Activated gamma-delta T cell treated with Interleukin-2 at 50 U/mL for 16 hours (primary cell): ENCODE results near the gene PALD1.

ENCODE experiments used
- DNase-seq: peaks from one replicate; pipeline ENCODE4 v3.0.0-alpha.2; 2020

The PALD1 gene

GRCh38 chr10:70458329-70459060 is 20.1 kb upstream of the PALD1 start:
- peak; percentile 19 for DNase-seq

DNA sequence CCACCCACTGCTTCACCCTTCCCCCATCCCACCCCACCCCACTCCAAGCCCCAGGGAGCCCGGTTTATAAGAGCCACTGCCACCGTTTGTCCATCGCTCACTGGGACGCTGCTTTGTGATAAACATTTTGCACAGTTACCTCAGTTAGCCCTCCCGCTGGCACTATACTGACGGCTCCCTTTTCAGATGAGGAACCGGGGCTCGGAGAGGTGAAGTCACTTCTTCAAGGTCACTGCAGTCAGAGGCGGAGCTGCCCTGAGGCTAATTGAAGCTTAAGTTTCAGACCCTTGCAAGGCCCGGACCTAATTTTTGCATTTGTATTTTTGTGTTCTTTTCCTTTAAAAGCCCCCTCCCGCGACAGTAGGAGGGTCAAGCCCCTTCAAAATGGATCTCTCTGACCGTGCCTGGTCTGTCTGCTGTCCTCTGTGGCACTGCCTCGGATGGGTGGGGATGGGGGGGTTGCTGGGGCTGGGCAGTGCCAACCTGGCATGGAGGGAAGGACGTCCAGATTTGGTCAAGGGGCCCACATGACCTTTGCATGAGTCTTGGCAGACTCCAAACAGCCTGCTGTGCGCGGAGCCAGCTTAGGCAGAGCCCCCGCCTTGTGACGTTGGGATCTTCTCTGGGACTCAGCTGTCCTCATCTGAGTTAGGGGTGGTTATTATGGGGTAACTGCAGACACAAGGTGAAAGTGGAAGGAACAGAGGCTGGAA is 19.4 kb upstream of the PALD1 start:
- no peak for DNase-seq

DNA sequence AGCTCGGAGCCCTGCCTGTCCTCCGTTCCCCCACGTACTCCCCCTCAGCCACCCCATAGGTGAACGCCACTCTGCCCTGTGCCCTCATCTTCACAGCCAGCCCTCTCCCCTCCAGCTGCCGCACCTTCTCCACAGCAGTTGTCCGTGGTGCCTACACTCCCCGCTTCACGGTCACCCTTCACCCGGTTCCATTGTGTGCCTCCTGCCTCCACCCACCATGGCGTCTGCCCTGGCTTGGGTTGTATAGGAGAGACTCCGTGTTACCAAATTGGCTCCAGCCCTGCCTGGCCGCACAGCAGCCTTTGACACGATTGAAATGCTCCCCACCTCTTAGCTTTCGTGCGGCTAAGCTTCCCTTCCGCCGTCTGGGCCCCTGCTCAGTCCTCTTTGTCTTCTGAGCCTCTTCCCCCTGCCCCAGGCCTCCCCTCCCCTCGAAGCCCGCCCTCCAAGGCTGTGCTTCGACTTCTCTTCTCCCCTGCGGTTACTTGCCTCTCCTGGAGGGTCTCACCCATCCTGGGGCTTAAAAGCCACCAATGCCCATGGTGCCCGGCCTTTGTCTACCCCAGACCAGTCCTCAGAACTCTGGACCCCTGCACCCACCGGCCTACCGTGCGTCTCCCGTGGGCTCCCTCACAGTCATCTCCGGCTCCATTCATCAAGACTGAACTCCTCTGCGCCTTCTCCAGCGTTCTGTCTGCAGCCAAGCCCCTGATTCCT is 18.6 kb upstream of the PALD1 start:
- DNase-seq = no peak

DNA sequence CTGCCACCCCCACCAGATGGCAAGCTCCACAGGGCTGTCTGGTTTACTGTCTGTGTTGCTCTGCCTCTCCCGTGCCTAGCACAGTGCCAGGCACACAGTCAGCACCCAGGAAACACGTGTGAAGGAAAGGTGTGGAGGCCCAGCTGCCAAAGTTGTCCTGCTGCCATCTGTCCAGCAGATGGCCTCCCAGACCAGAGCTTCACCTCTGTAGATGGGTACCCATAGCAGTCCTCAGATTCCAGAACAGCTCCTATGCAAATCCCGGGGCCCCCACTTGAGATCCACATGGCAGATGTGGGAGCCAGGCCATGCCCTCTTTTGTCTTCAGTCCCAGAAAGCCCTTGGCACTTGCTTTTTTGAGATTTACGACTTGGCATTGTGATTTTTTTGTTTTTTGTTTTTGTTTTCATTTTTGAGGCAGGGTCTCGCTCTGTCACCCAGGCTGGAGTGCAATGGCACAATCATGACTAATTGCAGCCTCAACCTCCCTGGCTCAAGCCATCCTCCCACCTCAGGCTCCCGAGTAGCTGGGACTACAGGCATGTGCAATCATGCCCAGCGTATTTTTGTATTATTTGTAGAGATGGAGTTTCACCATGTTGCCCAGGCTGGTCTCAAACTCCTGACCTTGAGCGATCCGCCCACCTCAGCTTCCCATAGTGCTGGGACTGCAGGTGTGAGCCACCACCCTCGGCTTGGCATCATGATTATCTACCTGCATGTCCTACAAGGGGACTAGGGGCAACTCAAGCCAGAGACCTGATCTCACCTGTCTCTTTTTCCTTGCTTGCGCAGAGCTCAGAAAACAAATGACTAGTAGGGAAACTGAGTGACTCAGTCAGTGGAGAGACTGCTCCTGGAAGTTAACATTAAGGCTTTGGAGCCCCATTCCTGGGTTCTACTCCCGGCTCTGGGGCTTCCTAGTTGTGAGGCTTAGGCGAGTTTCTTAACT is 16.9 kb upstream of the PALD1 start:
- DNase-seq = peak; percentile 41

GRCh38 chr10:70462349-70462984 is 16.1 kb upstream of the PALD1 start:
- no peak for DNase-seq

GRCh38 chr10:70465278-70465677 is 13.3 kb upstream of the PALD1 start:
- DNase-seq = no peak

DNA sequence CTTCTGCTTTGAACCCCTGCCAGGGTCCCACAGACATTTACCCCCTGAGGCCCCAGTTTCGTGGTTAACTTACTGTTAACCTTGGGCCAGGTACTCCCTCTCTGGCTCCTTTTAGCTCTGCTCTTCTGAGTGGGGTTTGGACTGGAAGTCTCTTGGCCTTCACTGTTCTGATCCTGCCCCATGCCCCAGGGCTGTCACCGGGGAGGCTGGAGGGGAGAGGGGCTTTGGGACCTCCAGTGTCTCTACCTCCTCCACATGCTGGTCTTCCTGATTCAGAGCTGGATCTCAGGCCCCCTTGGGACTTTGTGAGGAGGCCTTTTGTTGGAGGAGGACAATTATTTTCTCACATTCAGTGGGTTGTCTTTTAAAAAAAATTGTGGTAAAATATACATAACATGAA is 12.7 kb upstream of the PALD1 start:
- DNase-seq = no peak

DNA sequence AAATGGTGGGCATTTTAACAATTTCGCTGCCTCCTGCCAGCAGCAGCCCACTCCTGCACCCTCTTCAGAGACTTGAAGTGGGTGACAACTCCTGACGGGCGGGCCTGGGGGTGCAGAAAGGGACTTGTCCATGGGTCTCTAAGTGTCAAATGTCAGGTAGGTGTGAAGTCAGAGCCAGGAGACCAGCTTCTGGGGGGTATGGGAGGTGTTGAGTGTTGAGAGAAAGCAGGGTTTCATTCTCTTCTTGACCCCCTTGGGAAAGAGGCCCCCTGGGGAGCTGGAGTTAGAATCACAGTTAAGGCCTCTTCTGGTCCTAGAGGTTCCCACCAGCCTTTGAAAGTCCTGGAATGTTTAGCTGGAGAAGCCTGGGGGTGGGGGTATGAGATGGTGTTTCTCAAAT is 11.6 kb upstream of the PALD1 start:
- DNase-seq = no peak

DNA sequence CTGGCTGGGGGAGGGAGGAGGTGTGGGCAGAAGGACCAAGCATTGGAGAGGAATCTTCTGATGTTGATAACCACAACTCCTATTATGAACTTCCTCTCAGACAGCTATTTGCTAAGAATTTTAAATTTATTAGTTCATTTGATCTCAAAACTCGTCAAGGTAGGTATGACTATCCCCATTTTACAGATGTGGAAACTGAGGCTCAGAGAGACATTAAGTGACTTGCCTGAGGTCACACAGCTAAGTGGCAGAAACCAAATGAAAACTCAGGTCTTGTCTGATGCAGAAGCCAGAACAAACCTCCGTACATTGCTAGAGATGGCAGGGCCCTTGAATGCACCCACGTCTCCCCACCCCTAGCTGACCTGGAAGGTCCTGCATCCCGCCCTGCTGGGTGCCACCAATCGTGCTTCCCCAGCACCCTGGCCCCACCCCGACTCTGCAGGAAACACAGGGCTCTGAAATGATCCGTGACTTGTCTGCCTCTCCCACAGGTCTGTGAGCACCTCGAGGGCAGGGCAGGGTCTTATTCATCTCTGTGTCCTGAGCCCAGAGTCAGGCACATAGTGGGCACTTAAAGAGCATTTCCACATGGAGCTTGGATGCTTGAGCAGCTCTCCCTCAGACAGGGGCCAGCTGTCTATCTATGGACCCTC is 5.6 kb upstream of the PALD1 start:
- DNase-seq = no peak

DNA sequence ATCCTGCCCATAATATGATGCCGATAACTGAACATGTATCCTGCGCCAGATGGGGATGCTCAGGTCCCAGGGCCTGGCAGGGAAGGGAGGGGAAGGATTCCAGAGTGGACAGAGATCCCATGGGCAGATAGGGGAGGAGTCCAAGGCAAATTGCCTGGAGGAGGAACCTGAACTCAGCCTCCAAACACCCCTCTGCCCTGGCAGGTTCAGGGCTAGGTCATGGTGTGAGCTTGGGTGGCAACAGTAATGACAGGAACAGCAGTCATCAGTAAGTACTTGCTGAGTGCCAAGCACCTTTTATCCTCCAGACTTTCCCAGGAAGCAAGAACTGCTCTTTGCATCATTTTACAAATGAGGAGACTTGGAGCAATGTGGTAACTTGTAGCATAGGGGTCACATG is 3.8 kb upstream of the PALD1 start:
- no peak for DNase-seq

- DNase-seq = no peak
These were observed 2.9 kb upstream of the PALD1 start for GRCh38 chr10:70475661-70476060.

GRCh38 chr10:70476249-70477035 is 2.1 kb upstream of the PALD1 start:
- no peak for DNase-seq

DNA sequence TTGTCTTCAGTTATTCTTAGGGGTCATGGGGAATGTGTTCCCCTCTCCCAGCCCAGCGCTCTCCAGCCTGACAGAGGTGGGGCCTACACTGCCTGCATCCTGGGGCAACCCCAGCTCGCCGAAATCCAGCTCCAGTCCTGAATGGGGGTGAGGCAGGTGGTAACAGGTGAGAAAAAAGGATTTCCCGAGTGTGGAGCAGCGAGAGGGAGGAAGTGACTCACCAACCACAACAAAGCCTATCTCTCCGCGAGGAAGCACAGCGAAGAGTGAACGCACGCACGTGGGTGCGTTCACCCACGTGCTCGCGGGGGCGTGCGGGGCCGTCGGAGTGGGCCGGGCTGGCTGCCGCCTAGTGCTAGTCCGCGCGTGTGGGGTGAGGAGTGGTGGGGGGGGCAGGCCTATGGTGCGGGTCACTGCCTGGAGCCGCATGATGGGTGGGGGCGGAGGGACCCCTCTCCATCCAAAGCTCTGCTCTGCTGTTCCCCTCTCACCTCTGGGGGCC is 855 bp upstream of the PALD1 start:
- DNase-seq = peak; percentile 75

DNA sequence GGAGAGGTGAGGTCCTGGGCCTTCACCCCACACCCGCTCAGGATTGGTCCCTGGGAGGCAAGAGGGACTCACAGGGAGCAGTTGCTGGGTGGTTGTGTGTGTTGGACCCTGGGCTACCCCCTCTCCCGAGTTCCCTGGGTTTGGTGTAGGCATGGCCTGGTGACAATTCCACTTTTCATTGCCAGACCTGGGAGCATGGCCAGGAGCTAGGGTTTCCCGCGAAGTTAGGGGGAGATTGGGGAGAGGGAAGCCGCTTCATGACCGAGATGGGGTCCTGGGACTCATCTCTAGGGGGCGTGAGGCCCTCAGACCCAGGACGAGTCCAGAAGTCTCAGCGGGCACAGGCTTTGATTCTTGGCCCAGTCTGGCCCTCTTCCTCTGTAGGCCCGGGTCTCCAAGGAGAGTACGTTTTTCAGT is 606 bp downstream of the PALD1 start:
- DNase-seq = no peak

DNA sequence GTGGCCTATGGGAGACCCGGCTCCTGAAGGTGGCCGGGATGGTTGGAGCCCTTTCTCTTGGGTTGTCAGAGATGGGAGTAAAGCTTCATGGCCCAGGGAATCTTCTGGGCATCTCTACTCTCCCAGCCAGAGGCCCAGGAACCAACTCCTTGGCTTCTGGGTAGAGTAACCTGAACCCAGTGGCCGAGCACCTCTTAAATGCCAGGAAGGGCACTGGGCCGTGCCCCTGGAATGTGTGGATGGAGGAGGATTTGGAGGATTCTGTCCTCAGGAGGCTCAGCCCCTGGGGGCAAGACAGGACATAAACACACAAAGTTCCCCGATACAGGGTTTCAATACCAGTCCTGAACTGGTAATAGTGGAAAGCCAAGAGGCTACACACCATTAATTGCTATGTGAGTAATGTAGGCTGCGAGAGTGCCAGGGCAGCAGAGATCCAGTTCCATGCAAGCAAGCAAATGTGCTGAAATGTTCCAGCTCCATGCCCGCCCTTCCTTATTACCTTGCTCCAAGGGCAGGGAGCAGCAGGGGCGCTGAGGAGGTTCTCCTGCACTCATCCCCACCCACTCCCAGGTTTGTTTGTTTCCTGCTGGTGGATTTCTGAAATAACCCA is 1.2 kb downstream of the PALD1 start:
- DNase-seq = no peak

GRCh38 chr10:70480239-70480861 is 1.8 kb downstream of the PALD1 start:
- peak; percentile 24 for DNase-seq

GRCh38 chr10:70481105-70481504 is 2.5 kb downstream of the PALD1 start:
- no peak for DNase-seq

- no peak for DNase-seq
These were observed 3.4 kb downstream of the PALD1 start for GRCh38 chr10:70481831-70482530.
